RKO (cell line): ENCODE results near the gene EBF3.
A peak's percentile ranks its signal among the peaks of the same experiment; 100 is the strongest.

ENCODE experiments used
- DNase-seq: peaks from one replicate; pipeline ENCODE4 v3.0.0-alpha.2; 2016; ENCODE audit warnings: low spot score

Gene EBF3, protein sequence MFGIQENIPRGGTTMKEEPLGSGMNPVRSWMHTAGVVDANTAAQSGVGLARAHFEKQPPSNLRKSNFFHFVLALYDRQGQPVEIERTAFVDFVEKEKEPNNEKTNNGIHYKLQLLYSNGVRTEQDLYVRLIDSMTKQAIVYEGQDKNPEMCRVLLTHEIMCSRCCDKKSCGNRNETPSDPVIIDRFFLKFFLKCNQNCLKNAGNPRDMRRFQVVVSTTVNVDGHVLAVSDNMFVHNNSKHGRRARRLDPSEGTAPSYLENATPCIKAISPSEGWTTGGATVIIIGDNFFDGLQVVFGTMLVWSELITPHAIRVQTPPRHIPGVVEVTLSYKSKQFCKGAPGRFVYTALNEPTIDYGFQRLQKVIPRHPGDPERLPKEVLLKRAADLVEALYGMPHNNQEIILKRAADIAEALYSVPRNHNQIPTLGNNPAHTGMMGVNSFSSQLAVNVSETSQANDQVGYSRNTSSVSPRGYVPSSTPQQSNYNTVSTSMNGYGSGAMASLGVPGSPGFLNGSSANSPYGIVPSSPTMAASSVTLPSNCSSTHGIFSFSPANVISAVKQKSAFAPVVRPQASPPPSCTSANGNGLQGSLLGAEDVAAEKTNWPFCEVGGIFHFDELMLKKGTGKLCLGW

GRCh38 chr10:129963641-129964501 lies at the start of gene EBF3:
TSS of gene EBF3 (minus strand) at chr10:129964274. CDS start at chr10:129963768, 506 bp downstream.
- DNase-seq, result no peak

- no peak for DNase-seq
Measured at GRCh38 chr10:130013335-130014262, 49.5 kb upstream of the EBF3 start.

- no peak for DNase-seq
Measured at GRCh38 chr10:130012129-130012528, 48.1 kb upstream of the EBF3 start.

- no peak for DNase-seq
Measured at GRCh38 chr10:130010653-130011052, 46.6 kb upstream of the EBF3 start.

DNA sequence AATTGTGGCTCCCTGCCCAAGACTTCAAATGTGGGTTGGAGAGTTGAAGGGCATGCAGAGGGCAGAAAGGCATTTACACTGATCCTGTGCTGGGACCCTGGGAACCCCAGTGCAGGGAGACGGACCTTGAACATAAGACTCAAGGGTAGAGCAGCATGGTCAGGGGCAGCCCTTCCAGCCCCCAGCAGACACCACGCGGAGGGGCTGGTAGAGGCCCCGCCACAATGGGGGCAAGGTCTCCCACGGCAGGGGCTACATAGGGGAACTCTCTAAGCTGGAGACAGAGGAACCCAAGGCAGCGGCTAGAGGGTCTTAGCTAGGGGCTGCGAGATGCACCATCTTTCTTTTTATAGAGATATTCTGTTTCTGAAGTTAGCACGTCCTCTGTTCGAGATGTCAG lies 45.2 kb upstream of the EBF3 start:
- no peak for DNase-seq

DNA sequence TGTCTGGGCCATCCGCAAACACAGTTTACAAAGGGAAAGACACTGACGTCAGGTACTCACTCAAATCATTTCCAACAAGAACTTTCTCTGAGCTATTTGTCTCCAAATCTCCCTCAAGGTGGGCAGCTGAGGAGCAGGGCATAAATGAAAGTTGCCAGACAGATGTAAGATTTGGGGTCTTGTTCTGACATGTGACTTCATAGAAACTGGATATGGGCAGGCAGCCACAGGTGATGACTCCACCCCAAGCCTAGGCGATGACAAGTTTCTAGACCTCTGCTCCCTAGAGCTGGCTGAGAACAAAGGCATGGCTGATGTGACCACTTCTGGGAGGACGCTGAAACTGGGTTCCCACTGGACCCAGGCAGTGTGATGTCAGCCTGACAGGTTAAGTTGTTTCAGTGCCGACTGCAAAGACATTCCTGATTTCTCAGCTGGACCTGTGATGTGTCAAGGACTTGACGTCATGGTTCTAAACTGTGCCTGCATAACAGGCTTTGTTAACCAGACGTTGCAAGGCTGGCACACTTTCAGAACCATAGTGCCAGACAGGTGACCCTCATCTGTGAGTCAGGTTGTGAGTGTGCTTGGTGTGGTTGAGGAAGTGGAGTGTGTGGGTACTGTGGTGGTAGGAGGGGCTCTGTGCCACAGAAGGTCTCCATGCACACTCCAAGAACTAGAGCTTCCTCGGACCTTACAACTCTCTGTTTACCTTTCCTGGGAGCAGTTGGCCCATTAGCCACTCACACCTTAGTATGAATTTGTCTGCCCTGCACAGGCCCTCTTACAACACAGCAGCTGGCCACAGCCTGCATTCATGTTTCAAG lies 39.9 kb upstream of the EBF3 start:
- DNase-seq, result no peak

DNA sequence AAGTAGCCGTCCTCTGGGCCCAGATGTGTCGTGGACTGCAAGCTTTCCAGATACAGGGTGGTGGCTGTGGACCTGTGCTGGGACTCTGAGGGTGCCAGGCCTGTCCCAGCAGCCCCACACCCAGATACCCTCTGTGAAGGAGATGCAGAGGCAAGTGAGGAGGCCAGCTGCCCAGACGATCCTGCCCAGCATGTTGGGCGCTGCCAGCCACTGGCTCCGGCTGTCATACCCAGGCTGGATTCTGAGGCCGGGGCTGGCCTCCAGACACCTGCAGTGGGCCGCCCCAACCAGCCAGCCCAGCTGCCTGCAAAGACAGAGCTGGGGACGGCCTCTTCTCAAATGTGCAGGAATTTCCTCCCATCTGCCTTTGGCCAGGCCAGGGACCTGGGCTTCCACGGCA lies 39.1 kb upstream of the EBF3 start:
- no peak for DNase-seq

GRCh38 chr10:130002606-130003005 lies 38.5 kb upstream of the EBF3 start:
- DNase-seq, result no peak

DNA sequence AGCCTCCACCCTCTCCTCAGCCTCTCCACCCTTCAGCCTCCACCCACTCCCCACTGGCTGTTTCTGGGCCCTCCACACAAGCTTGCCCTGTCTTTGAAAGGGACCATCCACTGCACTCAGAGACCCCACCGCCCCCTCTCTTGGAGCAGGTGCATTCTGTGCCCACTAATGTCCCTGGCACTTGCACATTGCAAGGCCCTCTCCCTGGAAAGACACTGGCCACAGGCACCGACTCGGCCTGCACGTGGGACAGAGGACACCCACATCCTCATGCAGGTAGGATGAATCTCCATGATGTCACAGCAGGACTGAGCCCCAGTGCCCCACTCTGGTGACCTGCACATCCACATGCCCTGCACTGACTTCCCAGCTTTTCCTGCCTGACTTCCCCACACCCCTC lies 36.8 kb upstream of the EBF3 start:
- DNase-seq, result no peak

- DNase-seq, result no peak
Measured at GRCh38 chr10:129999140-129999539, 35.1 kb upstream of the EBF3 start.

- DNase-seq, result peak; percentile 43
Measured at GRCh38 chr10:129993621-129994020, 29.5 kb upstream of the EBF3 start.

DNA sequence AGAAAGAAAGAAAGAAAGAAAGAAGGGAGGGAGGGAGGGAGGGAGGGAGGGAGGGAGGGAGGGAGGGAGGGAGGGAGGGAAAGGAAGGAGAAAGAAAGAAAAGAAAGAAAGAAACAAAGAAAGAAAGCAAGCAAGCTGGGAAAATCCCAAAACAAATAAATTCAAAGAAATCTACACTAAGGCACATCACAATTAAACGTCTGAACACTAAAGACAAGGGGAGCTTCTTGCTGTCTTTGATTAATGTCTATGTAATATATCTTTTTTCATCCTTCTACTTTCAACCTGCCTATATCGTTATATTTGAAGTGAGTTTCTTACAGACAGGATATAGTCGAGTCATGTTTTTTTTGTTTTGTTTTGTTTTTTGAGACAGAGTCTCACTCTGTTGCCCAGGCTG lies 28.3 kb upstream of the EBF3 start:
- DNase-seq, result no peak

DNA sequence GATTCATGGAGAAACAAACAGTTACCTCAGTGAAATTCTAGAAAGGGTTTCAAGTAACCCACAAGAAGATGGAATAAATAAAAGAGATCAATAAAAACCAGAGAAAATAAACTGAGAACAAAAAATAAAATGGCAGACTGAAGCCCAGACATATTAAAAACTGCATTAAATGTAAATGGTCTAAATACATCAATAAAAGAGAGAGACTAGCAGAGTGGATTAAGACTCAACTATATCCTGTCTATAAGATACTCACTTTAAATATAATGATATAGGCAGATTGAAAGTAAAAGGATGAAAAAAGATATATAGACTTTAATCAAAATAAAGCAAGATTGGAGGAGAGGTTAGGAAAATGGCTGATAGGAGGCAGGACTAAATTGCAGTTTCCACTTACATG lies 18.8 kb upstream of the EBF3 start:
- no peak for DNase-seq

DNA sequence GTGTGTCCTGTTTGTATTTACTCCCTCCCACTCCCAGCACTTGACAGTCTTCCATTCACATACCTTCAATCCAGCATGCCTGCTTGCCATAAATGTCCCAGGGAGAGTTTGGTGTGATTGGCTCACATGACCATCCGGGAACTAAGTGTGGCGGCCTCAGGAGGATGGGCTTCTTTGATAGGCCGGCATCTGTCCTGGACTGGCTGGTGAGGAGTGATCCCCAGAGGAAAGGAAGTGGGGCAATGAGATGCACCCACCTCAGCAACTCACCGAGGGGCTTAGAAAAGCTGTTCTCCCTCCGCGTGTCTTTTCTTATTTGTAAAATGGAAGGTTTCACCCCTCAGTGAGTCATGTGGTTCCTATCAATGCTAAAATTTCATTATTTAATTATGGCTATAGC lies 14.9 kb upstream of the EBF3 start:
- DNase-seq, result no peak

DNA sequence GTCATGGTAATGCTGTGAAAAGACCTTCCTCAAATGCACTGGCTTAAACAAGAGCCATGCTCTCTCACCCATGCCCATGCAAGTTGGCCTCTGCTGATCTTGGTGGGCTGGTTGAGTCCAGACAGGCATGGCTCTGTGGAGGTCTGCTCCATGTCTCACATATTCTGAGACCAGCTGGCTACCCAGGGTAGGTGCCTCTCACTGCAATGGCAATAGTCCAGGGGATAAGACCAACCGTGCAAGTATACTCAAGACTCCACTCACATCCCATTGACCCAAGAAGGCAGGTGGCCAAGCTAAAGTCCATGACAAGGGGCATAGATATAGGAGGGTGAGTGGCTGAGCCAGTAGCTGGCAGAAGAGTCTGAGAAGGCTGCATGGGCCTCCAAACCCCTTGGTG lies 14.2 kb upstream of the EBF3 start:
- no peak for DNase-seq

DNA sequence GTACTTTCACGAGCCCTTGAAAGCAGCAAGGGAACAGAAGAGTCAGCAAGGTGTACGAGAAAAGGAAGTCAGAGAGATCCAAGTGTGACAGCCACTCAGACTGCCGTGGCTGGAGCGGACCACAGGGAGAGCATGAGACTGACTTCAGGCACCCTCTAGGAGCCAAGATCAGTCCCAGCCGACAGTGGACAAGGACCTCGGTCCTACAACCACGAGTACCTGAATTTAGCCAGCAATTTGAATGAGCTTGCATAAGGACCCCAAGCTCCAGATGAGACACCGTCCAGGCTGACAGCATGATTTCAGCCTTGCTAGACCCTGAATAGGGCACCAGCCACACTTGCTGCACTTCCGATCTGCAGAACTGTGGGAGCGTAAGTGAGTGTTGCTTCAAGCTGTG lies 13.7 kb upstream of the EBF3 start:
- DNase-seq, result no peak

GRCh38 chr10:129973674-129974059 lies 9.6 kb upstream of the EBF3 start:
- no peak for DNase-seq

DNA sequence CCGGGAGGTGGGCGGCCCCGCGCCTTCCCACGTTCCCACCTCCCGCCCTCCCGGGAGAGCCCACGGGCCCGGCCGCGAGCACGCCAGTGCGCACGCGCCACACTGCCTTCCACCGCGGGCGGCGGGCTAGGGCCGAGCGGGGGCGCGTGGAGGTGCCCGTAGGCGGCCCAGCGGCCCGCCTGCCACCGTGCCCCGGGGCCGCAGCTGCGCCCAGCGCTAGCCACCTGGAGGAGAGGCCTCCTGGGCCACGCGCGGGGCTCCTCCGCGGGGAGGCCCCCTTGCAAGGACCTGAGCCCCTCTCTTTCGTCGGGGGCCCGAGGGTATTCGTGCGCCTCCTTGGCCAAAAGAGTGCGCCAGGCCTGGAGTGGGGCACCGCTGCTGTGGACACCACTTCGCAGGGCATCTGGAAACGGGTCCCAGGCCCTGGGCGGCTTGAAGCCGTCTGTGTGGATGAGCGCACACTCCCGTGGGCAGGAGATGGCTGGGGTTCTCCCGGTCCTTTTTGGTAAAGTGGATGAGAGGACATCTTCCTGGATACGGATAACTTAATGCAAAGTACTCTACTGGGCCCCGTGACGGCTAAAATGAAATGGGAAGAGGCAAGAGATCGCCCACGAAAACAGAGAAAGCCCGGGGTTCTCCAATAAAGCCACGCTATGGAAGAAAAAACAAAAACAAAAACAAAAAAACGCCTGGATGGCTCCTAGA lies 9.0 kb upstream of the EBF3 start:
- no peak for DNase-seq

DNA sequence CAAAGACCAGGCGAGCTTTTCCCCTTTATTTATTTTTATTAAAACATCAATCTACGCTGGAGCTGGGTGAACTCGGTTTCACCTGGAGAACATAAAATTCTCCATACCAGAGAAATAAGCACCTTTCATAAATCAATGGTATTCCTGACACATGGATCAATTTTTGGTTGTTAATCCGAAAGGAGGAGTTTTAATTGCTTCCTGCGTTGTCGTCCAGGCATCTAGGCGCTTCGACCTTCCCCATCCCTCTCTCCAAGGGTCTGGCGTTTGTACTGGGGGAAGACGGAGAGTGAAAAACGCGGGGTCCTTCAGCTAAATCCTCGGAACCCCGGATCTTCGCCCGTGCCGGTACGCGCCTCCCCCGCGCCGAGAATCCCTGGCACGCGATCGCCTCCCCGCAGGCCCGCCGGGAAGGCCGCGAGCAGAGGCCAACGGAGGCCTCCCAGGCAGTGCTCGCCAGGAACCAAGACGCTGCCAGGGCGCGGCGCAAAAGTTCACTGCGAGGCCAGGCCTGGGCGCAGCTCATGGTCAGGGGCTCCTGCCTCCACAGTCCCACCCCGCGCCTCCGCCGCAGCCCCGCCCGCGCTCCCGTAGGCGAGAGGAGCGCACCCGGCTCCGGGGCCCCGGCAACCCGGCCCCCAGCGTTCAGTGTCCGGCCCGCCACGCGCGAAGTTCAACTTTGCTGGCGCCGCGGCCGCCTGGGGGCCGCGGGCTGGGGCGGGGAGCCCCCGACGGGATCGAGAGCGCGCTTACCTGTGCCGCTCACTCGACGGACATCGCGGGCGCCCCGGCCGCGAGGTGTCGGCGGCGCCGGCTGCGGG lies 8.3 kb upstream of the EBF3 start:
- DNase-seq, result no peak
